NCI-H510A treated with DMSO at 0.1 percent for 48 hours (cell line): ENCODE results near the gene AGPS.
"Not testable (repeated sequence)": the region's sequence is repeated elsewhere in the genome, so short reads cannot be mapped to it uniquely, and the experiment has no call there.

Source experiments
- DNase-seq: peaks from one replicate; lab custom pipeline; 2025; lab: John Stamatoyannopoulos, UW

The AGPS gene

DNA sequence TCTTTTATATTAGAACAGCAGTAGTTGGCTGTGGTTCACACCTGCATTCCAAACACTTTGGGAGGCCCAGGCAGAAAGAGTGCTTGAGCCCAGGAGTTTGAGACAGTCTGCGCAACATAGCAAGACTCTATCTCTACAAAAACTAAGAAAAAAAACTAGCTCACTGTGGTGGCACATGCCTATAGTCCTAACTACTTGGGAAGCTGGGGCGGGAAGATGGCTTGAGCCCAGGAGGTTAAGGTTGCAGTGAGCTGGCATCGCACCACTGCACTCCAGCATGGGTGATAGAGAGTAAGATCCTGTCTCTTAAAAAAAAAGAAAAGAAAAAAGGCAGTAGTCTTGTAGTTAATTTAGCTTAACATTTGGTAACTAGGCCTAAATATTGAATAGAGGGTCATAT lies 136.6 kb downstream of the AGPS start:
- no peak for DNase-seq

DNA sequence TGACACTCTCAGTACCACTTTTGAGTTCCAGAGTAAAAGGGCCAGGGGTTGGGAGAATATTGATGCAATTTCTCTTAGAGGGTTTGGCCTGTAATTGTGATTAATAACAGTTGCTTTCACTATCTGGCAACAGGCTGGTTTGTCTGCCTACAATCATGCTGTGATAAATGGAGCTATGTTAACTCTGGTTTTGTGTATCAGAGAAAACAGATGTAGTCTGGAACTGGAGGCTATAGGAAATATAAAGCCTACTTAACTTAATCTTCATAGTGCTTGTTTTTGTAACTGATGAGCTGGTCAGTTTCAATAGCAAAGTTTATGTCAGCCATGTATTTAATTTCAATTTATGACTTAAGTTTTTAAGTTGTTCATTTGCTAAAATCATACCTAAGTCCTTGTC lies 138.0 kb downstream of the AGPS start:
- no peak for DNase-seq

DNA sequence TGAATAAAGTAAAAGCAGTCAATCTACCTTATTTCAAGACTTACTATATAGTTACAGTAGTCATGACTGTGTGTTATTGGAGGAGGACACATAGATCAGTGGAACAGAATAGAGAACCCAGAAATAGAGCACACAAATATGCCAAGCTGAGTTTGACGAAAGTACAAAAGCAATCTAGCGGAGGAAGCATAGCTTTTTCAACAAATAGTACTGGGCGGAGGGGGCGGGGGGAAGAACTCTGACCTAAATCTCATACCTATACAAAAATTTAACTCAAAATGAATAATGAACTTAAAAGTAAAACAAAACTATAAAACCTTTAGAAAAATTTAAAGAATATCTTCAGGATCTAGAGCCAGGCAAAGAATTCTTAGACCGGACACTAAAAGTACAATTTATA lies 139.1 kb downstream of the AGPS start:
- DNase-seq: no peak

DNA sequence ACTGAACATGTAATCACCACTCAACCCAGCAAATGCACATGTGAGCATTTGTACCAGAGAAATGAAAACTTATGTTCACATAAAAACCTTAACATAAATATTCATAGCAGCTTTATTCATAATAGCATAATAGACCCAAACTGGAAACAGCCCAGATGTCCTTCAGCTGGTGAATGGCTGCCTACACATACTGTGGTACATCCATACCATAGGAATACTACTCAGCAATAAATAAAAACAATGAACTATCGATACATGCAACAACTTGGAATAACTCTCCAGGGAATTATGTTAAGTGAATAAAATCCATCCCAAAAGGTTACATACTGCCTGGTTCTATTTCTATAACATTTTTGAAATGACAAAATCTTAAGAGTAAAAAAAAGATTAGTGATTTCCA lies 140.0 kb downstream of the AGPS start:
- DNase-seq: no peak

DNA sequence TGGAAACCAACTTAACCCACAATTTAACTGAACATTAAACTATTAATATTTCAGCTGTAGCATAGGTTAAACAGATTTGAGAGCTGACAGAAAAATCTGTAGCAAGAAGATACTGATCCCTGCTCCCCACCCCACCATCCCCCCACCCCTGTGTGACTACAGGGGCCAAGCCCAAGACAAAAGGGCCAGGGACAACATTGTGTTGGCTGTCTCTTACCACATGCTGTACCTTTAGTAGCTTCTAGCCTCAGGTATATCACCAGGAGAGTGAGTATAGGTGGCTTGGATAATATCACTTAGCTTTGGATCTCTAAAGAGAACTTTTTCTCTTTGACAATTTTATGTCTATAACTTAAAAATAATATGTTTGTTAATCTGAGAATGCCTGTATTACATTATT lies 140.7 kb downstream of the AGPS start:
- DNase-seq: no peak

DNA sequence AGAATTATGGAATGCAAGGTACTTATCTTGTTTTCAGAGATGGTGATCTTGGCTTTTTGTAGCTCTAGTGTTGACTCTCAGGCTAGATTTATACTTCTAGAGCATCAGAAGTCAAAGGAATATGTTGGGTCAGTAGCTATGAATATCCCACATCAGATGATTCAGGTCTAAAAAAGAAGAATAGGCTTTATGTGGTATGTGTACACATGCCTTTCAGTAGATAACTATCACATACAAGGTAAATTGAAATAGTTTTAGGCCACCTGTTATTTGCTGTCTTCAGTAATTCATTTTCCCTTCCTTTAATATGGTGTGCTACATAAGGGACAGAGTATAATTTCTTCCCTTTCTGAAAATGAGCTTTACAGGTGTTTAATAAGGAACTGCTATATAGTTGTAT lies 142.4 kb downstream of the AGPS start:
- no peak for DNase-seq

DNA sequence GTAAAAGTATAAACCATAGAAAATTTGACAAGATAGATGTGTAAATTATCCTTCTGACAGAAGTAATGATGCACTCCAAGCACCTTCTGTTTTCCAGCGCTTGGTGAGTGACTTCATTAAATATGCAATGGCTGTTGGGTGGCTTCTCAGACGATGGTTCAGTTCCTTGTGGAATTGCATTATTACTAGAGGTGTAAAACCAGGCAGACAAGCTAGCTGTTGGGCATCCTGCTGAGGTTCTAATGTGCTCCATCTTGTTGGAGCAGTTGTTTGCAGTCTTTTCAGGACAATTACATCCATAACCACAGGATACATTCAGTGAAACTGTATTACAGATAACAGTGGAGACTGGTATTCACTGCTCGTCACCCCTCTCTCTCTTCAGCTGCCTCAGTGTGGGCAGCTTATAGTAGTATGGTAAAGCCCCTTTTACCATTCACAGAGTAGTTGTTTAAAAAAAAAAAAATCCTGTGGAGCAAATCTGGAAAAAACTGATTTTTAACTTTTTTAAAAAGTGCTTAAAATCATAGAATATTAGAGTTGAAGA lies 143.5 kb downstream of the AGPS start:
- no peak for DNase-seq

DNA sequence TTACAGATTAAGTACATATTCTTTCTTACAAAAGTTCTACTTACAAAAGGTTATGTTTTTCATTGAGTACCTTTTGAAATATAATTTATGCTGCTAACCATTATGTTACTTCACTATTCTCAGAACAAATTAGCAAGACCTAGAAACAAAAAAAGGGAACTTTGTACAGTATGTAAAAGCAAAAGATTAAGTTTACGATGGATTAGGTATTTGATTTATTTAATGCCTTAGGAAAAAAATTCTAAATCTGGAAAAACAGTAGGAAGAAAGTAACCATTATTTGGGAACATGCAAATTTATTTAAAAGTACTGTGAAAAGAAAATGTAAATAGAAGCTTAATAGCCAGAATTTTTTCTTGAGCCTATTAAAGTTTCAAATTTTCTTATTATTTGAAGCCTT lies 144.6 kb downstream of the AGPS start:
- DNase-seq: no peak

DNA sequence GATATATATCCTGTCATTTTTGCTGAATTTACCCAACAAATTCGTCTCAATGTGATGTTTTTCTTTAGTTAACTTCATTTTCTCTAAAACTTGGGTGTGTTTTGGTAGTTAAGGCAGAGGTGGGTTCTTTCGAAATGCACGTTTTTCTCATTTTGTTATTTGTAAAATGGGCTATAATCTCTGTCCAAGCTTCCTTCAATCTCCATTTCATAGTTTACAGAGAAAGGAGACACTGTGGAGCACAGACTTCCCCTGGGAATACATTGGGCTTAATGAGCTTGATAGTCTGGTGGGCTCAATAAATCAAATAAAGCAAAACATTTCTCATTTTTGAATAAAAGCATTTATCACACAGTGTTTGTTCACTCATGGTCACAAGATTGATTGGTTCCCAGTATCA lies 145.1 kb downstream of the AGPS start:
- no peak for DNase-seq

DNA sequence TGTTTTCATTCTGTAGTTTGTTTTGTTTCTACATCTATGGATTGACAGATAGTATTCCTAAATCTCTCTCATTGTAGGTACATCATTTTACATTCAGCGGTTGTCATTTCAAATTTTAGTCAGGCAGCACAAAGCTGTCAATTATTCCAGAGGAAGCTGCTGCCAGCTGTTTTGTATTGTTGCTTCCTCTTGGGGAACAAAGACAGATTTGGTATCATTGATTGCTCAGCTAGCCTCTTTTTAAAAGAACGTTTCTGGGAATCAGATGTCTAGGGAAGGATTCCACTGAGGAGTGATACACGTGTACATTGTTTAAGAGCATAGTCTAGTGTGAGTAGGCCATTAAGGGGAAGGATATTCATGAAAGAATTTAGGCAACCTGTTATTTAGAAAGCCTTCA lies 145.8 kb downstream of the AGPS start:
- no peak for DNase-seq

DNA sequence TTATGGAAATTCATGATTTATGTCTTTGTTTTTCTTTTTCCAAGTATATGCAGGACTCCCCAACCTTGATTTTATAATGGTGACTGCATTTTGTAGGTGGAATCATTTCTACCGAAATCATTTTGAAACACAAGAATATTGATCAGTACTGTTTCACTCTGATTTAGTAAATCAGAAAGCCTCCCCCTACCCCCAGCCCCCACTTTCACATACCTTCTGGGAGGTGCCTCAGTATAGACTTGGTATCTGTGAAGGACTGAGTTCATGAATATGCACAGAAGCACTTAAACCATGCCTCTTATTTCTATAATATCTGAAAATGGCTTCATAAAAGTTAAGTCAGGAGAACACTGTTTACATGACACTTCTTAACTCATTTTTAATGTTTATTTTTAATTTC lies 147.7 kb downstream of the AGPS start:
- no peak for DNase-seq

DNA sequence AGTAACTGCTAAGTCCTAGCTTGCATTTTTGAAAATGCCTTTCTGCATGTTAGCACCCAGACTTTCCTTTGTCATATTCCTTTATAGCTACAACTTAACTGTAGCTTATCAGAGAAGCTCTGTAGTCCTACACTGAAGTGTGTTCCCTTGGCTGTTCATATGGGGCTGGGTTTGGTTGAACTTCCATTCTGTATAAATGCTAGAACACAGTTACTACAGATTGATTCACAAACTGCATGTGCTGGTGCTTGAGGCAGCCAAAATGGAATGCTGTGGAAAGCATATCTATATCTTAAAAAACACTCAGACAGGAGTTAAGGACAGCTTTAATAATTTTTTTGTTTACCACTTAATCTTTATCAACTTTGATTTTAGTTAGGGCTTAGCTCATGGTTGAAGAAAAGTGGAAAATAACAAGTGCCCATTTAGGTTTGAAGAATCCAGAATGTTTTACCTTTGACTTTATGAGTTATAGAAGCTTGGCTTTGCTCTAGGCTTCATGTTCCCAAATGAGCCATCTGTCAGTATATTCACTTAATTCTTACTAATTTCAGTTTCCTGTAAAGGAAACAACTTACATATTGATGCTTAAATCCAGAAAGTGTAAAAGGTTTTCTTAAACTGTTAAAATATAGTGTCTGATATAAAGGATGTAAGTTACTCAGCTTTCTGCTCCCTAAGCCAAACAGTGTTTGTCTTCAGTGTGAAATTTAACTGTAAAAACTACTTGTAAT lies 148.9 kb downstream of the AGPS start:
- DNase-seq: no peak

DNA sequence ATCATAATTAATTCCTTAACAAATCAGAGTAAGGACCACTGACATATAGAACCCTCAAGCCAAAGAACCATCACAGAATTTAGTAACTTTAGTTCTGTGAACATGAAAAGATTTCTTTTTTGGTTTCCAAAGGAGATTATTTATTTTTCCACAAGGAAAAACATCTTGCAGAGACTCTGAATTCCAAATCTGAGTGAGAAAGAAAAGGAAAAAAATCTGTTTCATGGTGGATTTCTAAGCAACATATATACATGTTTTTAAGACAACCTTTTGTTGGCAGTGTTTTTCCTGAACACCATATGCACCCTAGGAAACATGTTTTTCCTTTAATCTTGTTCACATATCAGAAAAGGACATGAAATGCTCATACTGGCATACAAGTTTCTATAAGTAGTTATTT lies 149.8 kb downstream of the AGPS start:
- DNase-seq: no peak

DNA sequence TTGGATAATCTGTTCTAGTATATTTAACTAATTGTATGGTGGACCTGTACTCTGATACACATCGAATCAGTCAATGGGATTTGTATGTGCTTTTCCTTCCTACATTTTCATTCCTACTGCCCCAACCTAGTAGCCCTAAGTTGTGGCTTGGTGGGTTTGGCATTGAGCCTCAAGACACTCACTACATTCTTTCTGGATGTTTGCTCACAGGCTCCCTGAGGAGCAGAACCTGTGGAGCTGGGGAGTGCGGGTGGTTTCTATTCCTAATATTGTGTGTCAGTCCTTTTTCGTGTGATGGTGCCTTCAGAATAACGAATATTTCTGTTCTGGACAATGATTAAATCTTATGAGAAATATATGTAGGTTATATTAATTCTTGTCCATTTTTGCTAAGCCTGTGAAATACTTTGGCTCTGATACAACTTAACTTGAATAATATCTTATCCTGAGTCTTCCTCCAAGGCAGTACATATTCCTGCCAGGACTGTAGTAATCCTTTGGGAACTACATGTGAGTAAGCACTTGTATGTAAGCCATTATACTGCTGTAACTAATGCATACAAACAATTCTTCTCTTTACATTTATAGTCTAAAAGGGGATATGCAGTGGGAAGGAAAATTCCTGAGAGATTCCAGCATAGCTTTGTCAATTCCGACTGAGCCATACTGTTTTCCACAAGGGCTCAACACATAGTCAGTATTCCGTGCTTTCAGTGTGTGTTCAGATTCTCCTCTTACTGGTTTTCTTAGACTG lies 150.6 kb downstream of the AGPS start:
- no peak for DNase-seq

DNA sequence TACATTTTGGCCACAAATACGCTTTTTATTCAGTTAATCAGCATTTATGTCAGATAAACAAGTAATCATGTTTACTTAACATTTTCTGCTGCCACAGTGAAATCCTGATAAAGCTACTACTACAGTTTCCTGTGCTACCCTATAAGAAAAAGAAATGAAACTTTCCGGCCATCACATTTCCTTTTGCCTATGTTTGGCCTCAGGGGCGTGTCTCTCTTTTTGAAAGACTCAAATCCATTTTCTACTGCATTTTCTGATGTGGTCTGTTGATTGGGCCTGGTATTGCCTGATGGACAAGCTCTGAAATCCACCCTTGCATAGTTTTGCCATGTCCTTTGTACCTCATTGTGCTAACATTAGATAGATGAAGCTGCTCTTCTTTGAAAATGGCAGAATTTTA lies 152.6 kb downstream of the AGPS start:
- DNase-seq: no peak

DNA sequence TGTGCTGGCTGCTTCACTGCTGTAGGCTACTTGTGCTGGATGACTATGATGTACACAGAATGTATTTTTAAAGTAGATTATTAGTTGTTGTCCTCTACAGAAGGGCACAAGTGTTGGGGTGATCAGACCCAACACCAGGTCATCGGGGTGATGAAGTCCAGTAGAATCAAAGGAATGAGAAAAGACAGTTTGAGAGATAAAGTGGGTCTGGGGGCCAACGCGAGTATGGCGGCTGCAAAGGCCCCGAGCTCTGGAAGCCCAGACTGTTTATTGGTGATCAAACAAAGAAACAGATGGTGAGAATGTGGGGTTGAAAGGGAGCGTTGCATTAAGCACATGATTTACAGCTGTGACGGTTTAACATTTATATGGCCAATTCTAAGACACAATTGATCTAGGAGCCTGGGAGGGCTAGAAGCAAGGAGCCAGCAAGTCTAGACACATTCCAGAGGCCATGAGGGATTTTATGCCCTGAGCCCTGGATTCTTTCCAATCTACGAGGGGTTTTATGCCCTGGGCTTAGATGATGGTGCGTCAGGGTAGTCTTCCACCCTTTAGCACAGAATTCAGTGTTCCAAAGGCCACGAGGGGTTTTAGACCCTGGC lies 153.5 kb downstream of the AGPS start:
- no peak for DNase-seq

DNA sequence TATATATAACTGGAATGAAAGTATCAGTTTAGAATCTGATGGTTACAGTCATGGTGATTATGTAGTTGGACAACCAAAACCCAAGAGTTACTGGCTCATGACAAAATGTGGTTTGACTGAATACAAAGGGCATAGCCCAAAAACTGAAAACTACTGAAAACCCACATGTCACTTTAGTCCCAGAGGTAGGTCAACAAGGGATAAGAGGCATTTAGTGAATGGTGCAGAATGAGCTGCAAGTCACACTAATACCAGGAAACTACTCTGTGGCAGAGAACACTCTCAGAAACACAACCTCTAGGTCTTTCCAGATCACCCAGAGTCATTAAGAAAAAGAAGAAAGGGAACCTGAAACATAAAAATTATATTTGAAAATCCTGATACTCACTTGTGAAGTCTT lies 154.5 kb downstream of the AGPS start:
- DNase-seq: no peak

DNA sequence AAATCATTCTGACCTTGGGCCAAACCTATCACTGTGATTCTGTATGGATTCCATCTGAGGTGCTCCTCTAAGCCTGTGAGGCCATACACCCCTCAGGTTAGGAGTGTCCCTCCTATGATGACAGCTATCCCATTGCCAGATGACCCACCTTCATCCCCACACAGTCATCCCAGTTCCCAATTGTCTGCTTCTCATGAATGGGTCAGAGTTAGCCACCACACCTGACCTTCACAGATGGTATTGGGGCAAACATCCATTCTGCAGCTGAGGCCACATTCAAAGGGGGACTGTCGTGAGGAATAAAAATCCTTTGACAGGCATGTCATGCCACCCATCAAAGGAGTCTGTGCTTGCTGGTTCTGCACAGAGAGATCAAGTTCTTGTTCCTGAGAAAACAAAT lies 155.2 kb downstream of the AGPS start:
- no peak for DNase-seq

DNA sequence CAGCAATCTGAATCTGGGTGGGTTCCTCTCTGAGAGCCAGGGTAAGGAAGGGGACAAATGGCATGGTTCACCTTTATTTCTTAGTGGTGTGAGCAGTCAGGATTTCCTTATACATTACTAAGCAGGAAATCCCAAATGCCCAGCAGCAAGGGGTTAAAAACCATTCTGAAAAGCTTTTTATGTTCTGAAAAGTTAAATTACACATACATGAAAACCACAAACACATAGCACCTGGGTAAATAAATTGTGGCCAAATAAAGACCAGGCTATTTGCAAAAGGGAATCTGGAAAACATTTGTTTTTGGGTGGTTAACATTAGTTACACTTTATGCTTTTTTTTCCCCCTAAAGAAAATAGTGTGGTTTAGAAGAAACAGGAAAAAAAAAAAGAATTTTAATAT lies 156.1 kb downstream of the AGPS start:
- no peak for DNase-seq

DNA sequence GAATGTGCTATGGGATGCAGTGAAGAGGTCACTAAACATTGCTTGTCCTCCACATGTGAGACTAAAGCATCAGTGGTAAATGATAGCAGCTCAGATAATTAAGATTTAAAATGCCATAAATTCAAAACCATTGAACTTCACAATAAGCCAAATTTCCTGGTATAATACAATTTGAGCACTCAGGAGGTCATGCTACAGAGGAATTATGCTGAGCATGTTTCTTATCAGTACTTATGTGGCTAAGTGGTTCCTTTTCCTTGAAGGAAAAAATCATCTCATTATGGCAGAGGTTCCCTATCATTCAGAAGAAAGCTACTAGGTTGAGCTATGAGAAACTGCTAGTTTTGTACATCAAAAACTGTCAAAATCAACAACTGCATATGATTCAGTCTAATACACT lies 156.6 kb downstream of the AGPS start:
- DNase-seq: no peak

DNA sequence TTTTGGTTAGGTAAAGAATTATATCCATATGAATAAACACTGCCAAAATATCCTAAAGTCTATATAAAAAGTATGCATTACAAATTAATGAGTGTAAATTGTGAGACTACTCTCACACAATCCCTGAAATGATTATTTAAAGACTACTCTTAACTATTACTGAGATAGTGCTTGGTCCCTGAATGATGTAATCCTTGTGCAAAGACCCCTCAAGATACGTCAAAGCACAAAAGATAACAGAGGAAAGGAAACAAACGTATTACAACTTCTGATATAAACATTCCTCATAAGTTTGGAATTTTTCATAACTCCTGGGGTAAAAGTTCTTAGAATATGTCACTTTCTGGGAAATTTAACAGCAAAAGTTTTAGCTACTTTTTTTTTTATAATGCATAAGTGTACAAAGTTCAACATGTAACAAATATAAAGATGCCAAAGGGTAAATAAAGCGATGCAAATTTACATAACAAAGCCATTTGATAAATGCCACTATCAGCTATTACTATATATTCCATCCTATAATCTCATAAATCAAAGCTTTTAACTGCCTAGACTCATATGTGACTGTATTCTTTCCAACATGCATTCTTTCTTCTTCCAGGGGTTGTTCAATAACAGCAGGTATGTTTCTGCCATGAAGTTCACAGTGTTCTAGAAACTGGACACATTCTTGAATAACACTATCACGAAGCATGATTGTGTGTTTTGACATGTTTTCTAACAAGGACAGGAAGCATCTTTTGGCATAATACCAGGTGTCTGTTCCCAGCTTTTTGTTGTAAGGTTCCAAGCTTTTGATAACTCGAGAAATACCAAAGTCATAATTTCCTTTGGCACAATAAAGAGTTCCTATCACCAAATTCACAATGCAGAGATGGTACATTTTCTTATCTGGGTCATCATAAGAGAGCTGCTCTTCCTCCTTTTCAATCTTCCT lies 158.0 kb downstream of the AGPS start:
- DNase-seq: no peak

DNA sequence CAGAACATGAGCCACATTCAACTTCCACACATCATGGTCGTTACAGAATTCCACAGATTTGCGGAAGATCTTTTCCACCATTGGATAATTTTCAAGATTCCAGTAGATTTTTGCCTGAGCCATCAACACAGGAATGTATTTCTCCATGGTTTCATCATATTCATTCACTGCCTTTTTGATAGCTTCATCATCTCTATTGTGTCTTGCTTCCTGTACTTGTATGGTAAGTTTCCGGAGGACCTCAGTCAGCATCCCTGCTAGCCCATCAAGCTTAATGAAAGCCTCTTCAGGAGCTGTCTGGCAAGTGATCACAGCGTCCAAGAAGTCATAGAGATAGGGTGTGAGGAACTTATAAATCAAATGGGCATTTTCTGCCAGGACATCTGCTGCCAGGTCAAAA lies 158.8 kb downstream of the AGPS start:
- not testable (repeated sequence) for DNase-seq
